Stimulated activated CD4-positive, alpha-beta T cell treated with anti-CD3 and anti-CD28 coated beads, Interleukin-15, amount 100 ng/mL, for 24 hours (primary cell): ENCODE data around the gene MTUS2.
"Not testable (repeated sequence)": the region's sequence is repeated elsewhere in the genome, so short reads cannot be mapped to it uniquely, and the experiment has no call there.

ENCODE experiments used
- DNase-seq: peaks from one replicate; pipeline ENCODE4 v3.0.0-alpha.2; 2020

Gene MTUS2

DNA sequence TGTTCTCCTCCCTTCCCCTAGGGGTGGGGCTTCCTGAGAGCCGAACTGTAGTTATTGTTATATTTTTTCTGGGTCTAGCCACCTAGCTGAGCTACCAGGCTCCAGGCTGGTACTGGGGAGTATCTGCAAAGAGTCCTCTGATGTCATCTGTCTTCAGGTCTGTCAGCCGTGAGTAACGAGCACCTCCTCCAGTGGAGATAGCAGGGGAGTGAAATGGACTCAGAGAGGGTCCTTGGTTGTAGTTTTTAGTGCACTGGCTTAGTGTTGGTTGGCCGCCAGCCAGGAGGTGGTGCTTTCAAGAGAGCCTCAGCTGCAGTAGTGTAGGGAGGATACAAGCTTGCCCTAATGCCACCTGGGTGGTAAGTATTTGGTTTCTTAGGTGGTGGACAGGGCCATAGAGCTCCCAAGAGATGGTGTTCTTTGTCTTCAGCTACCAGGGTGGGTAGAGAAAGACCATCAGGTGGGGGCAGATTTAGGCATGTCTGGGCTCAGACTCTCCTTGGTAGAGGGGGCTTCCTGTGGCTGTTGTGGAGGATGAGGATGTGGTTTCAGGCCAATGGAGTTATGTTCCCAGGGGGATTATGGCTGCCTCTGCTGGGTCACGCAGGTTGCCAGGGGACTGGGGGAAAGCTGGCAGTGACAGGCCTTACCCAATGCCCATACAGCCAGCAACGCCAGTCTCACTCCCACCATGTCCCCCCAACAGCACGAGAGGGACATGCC is 525.9 kb downstream of the MTUS2 start:
- not testable (repeated sequence) for DNase-seq

DNA sequence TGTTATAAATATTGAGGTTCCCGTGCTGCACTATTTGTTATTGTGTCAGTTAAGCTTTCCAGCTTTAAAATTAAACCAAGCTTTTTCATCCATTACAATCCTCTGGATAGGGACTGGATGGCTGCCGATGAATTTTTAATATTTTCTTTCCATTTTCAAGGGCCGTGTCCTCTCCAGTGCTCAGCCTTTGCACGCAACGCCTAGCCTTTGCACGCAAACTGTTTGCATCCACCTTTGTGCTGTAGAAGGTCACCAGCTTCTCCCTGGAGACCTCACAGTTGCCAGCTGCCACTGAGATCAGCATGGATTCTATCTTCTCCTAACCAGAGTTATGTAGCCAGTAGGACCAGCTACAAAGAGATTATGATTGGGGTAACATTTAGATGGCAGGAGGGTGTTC is 534.9 kb downstream of the MTUS2 start:
- no peak for DNase-seq

DNA sequence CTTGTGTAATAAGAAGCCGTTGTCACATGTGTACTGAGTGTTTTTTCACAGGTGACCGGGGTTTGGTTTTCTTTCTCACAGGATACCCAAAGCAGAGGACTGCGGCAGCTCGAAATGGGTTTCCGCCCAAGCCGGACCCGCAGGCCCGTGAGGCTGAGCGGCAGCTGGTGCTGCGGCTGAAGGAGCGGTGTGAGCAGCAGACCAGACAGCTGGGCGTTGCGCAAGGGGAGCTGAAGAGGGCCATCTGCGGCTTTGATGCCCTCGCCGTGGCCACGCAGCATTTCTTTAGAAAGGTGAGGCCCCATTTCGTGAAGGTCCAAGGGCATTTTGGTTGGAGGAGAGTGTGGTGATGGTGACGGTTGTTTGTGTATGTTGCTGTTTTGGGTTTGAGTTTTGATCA is 539.0 kb downstream of the MTUS2 start:
- no peak for DNase-seq

DNA sequence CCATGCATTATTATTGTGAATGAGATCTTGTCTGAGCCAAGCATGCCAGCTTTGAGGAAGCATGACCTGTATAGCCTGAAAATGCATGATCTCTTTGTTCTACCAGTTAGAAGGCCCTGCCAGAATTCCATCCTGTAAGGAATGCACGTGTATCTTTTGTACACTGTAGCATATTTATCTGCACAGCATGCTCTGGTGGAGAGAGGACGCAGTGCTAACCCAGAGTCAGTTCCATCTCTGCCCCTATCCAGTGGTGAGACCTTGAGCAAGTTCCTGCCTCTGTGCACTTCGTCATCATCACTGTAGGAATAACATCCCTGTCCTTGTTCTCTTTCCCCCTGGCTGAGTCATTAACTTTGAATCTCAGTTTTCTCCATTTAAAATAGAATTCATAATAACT is 541.6 kb downstream of the MTUS2 start:
- no peak for DNase-seq

DNA sequence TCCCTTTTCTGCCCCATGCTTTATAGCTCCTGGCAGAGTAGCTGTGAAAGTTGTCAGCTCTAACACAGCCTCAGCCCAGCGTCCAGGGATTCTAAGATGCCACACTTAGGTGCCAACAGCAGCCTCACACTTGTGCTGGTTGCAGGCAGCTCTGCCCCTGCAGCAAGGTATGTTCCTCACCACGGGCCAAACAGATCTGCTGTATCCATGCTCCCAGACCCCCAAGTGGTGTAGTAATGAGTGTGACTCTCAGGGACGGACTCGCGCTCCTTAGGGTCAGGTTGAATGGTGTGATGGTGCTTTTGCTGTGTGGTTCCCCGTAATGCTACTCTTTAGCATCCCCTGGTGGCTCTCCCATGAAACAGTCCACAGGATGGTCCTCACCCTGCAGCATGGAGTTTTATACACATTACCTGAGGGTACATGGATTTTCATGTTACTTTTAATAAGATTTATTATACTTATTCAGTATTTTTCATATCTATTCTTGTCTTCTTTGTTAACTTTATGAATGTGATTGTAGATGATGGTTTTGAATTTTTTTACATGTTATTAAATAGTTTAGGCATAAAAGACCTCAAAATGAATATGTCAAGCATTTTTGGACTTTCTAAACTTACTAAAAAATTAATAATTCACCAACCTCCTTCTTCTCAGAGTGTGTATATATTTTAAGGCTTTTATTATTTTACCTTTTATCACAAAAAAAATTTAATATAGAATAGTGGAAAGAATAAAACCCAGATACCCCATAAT is 542.9 kb downstream of the MTUS2 start:
- peak; percentile 48 for DNase-seq

DNA sequence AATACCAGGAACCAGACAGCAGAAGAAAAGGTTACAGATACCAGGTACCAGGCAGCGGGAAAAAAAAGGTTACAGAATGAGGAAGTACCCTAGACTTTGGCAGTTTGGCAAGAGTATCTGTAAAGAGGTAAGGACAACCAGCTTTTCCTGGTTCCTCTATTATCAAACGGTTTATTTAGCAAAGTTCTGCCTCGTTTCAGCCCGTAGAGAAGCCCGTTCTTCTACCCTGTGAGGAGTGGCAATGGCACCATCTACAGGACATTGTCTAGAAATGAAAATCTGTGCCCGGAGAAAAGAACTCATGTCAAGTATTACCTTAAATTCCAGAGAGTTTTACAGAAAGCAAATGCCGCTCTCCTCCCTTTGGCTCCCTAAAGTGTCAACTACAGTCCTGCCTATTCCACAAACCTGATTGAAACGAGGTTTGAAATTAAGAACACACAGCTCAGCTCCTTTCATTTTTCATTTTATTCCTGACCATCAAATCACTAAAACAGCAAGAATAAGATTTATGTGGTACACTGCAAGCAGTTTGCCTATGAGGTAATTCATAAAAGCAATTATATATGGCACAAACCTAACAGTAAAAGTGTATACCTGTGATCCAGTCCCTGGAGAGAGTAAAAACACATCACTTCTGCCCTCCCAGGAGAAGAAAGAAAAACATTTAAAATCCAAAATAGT is 549.1 kb downstream of the MTUS2 start:
- no peak for DNase-seq

DNA sequence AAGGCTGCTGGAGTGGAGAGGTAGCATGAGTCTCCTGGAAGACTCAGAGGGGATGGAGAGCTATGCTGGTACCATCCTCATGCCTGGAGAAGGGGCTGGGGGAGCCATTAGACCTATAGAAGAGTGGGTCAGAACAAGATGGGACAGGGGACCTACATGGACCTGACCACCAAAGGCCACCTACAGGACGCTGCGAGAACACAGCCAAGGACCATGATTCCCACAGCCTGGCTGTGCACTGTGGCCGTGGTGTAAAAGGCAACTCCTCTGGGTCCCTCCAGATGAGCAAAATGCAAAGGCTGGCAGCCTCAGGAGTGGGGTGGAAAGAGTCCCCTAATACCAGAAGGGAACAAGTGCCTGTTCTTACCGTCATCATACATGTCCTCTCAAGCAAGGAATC is 559.1 kb downstream of the MTUS2 start:
- DNase-seq = no peak

DNA sequence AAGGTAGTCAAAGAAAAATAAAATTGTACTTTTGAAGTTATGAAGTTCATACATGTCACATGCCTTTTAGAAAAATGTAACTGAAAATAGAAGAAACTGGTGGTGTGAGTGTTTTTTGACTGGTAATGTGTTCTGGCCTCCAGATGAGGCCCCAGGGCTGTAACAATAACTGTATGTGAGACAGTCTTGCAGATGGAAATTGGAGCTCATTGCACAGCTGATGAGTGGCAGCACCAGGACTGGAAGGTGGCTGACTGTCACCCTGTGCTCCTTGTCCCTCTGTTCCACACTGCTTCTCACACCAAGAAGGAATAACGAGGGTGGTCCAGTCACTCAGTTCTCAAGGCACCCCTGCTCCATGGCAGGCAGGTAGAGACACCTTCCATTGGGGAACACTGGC is 559.7 kb downstream of the MTUS2 start:
- DNase-seq = no peak

DNA sequence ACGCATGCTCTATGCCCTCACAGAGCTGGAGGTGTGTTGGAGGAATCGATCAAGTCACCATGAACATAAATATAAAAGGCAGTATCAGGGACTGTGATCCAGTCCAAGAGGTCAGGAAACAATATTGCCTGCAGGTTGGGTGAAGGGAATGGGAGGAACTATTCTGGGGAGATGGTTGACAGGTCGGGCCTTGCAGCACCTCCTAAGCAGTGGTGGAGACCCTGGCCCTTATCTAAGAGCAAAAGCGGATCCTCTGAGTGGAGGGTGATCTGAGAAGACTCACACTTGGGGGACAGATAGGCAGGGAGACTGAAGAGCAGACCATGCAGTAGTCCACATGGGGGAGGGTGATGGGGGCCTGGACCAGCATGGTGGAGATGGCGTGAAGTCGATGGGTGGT is 561.9 kb downstream of the MTUS2 start:
- no peak for DNase-seq

DNA sequence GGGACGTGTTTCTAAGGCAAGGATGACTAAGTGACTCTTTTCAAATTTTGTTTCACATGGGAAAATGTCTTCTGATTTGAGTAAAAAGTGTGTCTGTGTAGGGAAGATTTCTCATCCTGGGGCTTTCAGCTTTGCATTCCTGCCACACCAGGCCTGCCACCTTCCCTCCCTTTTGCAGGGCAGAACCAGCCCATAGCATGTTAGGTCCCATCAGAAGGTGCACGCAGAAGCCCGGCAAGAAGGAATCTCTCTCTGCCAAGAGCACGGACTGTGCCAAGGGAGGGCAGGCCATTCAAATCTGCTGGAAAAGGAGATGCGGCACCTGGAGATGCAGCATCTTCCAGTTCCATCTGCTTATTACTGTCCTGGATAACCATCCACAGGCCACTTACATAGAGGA is 563.3 kb downstream of the MTUS2 start:
- no peak for DNase-seq

DNA sequence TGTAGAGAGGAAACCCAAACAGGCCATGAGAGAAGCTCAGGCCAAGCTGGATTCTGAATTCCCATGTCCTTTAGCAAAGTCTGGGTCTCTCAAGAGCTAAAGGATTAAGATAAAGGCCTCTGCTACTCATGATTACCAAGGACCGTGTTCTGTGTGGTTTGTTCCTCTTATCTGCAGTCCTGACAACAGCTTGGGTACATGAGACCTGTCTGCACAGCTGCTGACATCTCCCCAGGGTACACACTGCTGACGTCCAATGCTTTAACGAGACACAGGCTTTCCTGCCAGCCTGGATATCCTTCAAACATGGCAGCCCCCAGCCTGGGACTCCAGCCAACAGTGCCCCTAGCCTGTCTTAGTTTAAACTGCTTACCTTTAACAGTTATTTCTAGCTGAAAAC is 564.3 kb downstream of the MTUS2 start:
- no peak for DNase-seq

DNA sequence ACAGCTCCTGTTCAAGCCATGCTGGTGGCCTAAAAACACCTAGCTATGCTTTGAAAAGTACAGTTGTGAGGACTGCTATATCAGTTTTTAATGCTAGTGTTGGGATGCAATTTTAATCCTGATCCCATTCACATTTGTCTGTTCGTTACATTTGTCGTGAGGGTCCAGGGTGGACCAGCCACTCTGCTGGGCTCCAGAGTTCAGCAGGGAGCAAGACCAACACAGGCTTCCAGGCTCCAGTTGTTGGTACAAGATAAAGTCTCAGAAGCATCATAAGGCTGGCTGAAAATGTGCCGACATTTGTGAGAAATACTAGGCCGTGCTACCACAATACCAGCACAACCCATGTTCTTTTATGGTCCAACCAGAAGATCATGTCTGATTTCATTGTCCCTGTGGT is 564.7 kb downstream of the MTUS2 start:
- DNase-seq = no peak

DNA sequence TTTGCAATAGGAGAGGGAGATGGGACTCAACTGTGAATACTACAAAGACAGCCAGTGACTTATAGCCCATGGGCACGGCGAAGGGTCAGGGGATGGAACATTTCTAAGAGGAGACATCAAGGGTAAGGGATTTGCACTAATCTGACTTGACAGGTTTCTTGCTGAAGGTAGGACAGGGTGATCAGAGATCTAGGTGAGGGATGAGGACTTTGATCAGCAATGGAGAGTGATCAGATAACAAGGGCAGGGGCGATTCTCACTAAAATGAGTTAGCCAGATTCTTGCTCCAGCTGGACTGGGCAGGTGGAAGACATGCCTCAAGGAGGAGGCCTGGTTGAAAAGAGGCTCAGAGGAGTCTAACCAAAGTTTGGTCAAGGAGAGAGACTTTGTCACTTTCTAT is 566.1 kb downstream of the MTUS2 start:
- DNase-seq = no peak

DNA sequence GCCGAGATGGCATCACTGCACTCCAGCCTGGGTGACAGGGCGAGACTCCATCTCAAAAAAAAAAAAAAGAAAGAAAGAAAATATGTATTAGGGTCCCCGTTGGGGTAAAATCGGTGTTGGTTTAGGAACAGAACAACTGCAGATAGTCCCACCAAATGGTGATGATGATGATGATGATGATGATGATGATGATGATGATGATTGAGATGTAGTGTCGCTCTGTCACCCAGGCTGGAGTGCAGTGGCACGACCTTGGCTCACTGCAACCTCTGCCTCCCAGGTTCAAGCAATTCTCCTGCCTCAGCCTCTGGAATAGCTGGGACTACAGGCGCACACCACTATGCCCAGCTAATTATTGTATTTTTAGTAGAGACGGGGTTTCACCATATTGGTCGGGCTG is 570.5 kb downstream of the MTUS2 start:
- not testable (repeated sequence) for DNase-seq

DNA sequence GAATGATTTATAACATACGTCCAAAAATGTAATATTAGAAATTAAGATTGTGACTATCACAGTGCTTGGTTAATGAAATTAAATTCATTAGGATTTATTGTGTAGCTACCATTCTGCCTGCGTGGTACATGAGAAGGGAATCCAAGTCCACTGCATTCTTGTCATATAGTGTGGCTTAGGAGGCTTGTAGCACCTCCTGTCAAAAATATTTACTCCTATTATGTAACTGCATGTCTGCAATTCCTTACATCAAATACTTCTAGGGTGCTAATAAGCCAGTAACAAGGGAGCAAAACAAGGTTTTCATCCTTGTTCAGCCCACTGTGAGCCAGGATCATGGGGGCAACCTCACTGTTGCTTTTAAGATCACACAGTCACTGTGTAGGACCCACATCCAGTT is 576.3 kb downstream of the MTUS2 start:
- no peak for DNase-seq

DNA sequence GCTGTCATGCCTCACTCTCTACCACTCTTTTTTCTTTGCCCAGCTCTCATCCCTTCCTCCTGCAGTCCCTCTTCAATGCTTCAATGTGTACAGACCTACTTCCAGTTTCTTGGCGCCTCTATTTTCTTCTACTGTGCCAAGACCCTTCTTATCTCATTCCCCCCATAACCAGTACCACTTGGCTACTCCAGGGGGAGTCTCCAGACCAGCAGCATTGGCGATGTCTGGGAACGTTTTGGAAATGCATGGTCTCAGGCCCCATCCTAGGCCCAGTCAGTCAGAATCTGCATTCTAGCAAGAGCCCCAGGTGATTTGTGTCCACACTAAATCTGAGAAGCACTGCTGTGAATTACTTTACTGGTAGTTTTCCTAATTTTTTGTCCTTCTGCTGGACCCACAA is 577.1 kb downstream of the MTUS2 start:
- DNase-seq = no peak

DNA sequence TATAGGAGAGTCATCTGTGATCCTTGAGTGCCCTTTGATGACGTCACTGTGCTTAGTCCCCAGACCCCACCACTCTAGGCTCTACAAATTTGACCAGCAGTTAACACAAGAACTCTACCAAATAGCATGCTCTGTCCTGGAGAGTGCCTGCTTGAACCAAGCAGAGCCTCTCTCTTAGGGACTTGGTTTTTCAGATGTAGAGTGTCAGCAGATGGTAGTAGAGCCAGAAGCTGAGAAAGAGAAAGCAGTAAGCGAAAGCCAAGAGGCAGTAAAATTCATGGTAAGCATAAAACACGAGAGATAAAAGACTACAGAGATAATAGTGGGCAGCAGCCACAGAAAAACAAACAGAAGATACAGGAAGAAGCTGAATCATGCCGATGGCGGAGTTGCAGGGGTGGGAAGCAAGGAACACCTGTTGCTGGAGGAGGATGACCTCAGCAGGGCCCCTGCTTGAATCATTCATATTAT is 582.1 kb downstream of the MTUS2 start:
- DNase-seq = no peak

DNA sequence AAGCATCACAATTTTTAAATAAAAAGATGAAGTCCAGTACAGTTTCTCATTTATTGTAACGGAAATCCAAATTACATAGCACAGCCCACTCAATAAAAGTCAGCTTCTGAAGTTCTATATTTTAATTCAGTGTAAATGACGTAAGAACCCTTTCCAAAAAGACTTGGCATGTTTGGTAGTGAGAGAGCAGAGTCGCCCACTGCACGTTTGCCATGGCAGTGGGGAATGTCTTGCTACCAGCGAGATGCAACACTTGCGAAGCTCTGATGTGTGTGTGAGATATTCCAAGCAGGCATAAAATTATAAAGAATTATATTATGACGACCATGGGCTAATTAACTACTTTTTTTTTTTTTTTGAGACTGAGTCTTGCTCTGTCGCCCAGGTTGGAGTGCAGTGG is 585.3 kb downstream of the MTUS2 start:
- no peak for DNase-seq

DNA sequence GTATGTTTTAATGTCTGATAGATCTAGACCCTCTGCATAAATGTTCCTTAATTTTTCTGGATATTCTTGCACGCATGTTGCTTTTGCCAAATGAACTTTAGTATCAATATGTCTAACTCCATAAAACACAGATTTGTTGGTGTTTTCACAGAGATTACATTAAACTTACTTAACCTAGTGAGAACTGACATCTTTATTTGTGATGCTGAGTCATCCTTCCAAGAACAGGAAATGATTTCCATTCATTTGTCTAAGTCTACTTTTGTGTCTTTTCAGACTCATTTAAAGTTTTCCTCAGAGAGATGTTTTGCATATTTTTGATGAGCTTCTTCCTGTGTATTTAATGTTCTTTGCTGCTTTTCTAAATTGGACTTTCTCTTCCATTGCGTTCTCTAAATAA is 591.3 kb downstream of the MTUS2 start:
- DNase-seq = no peak

DNA sequence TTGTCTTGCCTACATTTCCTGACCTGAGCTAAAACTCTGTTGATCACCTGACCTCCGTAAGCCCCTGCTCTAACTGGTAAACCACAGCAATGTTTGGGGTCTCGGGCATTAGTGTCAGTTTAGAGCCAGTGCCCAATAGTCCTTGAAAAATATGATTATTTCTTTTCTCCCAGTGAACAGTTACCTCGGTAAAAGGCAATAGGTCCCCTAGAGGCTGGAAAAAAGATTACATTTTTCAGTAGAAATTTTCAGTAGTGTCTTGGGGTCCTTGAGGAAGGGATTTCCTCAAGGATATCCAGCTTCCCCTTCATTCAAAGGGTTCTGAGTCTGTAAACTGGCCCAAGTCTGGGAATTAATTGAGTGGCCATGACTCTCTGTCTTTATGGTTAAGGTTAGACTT is 597.9 kb downstream of the MTUS2 start:
- no peak for DNase-seq

DNA sequence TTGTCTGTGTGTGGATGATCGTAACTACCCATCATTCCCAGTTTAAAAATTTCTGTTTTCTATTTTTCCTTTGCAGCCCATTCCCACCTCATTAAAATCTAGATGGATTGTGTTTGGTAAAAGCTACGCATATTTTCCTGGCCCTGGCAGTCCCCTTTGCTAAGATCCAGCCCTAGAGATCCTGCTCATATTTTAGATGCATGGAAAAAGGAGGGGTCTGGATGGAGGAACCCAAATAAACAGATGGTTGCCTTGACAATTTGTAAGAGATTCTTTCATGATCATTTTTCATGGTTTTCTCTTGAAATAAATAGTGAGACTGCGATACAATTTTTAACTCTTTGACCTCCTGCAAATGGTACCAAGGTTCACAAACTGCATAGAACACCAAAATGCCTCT is 601.0 kb downstream of the MTUS2 start:
- no peak for DNase-seq

DNA sequence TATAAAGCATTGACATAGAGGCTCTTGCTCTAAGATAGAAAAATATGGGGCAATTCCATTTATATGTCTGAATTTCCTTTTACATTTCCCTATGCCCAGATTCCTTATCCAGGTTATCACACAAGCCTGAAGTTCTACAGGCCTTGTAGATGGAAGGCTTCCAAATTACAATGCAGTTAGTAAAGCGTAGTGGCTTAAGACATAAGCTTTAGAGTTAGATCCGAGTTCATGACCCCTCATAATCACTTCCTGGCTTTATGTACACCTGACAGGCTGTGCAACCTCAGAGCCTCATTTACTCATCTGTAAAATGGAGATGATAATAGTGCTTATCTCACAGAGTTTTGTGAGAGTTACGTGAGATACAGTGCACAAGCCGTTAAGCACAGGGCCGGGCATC is 601.9 kb downstream of the MTUS2 start:
- no peak for DNase-seq

DNA sequence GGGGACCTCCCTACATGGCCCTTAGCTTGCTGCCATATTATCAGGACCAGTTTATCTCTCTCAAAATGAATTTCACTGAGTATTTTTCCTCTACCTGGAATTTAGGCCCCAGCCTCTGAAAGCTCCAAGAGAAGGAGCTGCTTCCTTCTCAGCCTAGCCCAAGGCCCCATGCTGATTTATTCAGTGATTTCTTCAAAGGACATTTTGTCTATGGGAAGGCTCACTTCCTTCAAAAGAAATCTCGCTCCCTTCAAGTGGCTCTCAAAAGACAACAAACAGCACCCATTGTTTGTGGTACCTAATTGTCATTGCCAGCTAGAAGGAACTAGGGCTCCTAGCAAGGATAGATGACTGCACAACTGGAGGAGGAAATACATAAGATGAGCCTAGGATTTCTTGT is 602.9 kb downstream of the MTUS2 start:
- DNase-seq = no peak

DNA sequence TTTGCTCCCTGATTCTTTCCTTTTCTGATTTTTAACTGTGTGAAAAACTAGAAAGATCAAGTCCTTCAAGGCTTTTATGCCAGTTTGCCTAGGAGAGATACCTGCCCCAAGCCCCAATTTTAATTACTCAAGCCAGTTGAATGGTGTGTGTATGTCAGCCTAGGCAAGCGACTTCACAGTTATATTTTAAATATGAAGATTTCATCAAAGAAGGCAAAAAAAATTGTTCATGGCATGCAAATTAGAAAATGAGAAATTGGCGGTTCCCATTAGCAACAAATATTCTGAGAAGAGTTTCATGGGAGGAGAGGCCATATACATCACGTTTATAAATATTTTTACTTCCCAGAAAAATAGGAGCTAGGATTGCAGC is 607.8 kb downstream of the MTUS2 start:
- no peak for DNase-seq
